Mucosa of descending colon (tissue), 3 donors: ENCODE data around the gene THEM5. TPM values are rescaled to one million over a fixed set of nuclear protein-coding genes. Genes with fewer than 3 reads are reported as not detected.

Experiments
- ATAC-seq: fragments of 200-7000 bp; cut with Tn5 transposase; one replicate; pipeline ENCODE4 v1.9.1; 2020; ENCODE audit warnings: mild to moderate bottlenecking, moderate library complexity
- DNase-seq, 3 donors: peaks; one replicate each; pipeline ENCODE4 v3.0.0-alpha.2; 2020
- H3K36me3 ChIP-seq: fragments of 200-600 bp; one replicate; pipeline ENCODE4 v1.8.0; 2021; ENCODE audit warnings: low read depth, mild to moderate bottlenecking
- H3K4me1 ChIP-seq: fragments of 200-600 bp; one replicate; pipeline ENCODE4 v1.8.0; 2021; ENCODE audit warnings: low read depth, mild to moderate bottlenecking
- H3K4me3 ChIP-seq: fragments of 200-600 bp; one replicate; pipeline ENCODE4 v1.8.0; 2021; ENCODE audit warnings: mild to moderate bottlenecking
- H3K9me3 ChIP-seq: fragments of 200-600 bp; one replicate; pipeline ENCODE4 v1.8.0; 2021; ENCODE audit warnings: mild to moderate bottlenecking
- intact Hi-C, 2 donors: fragments of 100-400 bp; cut with DNase I in 1 of 2; cut with micrococcal nuclease in 1 of 2; formaldehyde crosslinking; loops; one replicate each; pipeline versions ENCODE4 v1.11.0 to v1.11.1; 2022; cut with DNase I, micrococcal nuclease
- total RNA-seq, 3 donors: library from RNA; stranded (reverse); fragmentation: NEBNext Ultra II Directional in 2 of 3; extraction: Animal tissue kit (Norgen Biotek cat#: 25700) in 2 of 3; gene quantifications; one replicate each; pipeline versions ENCODE4 v1.2.1 to v1.2.4, GENCODE V29; 2021 to 2023
- TF ChIP-seq, protein P1 (sequence below): fragments of 200-600 bp; IDR thresholded peaks from one replicate; pipeline ENCODE4 v1.8.0; 2022; ENCODE audit warnings: antibody characterized with exemption, mild to moderate bottlenecking
- donor health status: DM: no; HTN: no; CAD: no; lungs with moderate emphysema.
- donor health status: DM: no; HTN: no; CAD: no.
- donor health status: DM: no; HTN: yes; CAD: no.

The THEM5 gene
- total RNA-seq, 3 donors from 2014 or later, result not detected

DNA sequence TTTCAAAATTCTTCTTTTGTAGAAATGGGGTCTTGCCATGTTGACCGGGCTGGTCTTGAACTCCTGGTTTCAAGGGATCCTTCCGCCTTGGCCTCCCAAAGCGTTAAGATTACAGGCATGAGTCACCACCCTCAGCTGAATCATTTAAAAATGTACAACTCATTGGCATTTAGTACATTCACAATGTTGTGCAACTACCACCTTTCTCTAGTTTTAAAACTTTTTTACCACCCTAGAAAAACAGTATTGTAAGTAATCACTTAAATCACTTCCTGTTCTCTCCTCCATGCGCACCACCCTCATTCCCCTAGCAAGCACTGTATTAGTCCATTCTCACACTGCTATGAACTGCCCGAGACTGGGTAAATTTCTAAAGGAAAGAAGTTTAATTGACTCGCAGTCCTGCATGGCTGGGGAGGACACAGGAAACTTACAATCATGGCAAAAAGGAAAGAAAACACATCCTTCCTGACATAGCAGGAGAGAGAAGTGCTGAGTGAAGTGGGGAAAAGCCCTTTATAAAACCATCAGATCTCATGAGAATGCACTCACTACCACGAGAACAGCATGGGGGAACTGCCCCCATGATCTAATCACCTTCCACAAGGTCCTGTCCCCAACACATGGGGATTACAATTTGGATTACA is 14.4 kb upstream of the THEM5 start:
- ATAC-seq (peak; percentile 84), DNase-seq (no peak)
- H3K4me1 ChIP-seq, result peaks cover 9% of the 10 kb centered on the region
- TF ChIP-seq, protein P1, sequence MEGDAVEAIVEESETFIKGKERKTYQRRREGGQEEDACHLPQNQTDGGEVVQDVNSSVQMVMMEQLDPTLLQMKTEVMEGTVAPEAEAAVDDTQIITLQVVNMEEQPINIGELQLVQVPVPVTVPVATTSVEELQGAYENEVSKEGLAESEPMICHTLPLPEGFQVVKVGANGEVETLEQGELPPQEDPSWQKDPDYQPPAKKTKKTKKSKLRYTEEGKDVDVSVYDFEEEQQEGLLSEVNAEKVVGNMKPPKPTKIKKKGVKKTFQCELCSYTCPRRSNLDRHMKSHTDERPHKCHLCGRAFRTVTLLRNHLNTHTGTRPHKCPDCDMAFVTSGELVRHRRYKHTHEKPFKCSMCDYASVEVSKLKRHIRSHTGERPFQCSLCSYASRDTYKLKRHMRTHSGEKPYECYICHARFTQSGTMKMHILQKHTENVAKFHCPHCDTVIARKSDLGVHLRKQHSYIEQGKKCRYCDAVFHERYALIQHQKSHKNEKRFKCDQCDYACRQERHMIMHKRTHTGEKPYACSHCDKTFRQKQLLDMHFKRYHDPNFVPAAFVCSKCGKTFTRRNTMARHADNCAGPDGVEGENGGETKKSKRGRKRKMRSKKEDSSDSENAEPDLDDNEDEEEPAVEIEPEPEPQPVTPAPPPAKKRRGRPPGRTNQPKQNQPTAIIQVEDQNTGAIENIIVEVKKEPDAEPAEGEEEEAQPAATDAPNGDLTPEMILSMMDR, result no peak
- no peaks in the 10 kb centered on the region for H3K36me3 ChIP-seq
- no peaks in the 10 kb centered on the region for H3K9me3 ChIP-seq
- intact Hi-C loops, result no loop called here
- H3K4me3 ChIP-seq, result no peak overlapping the region

DNA sequence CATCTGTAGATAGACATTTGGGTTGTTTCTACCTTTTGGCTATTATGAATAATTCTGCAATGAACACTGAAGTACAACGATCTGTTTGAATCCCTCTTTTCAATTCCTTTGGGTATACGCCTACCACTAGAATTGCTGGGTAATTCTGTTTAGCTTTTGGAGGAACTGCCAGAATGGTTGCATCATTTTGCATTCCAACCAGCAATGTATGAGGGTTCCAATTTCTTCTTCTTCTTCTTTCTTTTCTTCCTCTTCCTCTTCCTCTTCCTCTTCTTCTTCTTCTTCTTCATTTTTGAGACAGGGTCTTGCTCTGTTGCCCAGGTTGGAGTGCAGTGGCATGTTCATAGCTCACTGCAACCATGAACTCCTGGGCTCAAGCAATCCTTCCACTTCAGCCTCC is 13.8 kb upstream of the THEM5 start:
- peaks cover 9% of the 10 kb centered on the region for H3K4me1 ChIP-seq
- intact Hi-C loops, result no loop called here
- H3K36me3 ChIP-seq, result no peaks in the 10 kb centered on the region
- DNase-seq (no peak), ATAC-seq (no peak)
- TF ChIP-seq, protein P1, result no peak
- no peaks in the 10 kb centered on the region for H3K9me3 ChIP-seq
- no peak overlapping the region for H3K4me3 ChIP-seq

DNA sequence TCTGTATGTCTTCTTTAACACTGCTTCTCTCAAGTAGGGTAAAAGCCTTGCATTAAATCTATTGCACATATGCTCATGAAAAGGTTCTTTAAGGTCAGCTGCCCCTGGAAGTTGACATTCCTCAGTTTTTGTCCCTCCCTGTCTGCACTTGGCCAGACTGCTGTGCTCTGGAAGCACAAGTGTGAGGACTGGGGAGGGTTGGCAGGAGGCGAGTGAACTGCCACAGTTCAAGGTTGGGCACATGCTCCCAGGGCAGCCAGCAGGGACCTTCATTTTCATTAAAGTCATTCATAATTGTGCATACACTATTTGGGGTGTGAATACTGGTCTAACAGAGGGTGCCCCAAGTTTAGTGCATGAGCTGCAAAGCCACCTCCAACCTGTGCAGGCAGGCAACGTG is 10.9 kb upstream of the THEM5 start:
- Histone ChIP-seq H3K4me3 (no peak overlapping the region), H3K36me3 (no peaks in the 10 kb centered on the region), H3K4me1 (peaks cover 9% of the 10 kb centered on the region), H3K9me3 (no peaks in the 10 kb centered on the region)
- TF ChIP-seq, protein P1, result no peak
- intact Hi-C loops, result no loop called here
- DNase-seq (no peak), ATAC-seq (no peak)

DNA sequence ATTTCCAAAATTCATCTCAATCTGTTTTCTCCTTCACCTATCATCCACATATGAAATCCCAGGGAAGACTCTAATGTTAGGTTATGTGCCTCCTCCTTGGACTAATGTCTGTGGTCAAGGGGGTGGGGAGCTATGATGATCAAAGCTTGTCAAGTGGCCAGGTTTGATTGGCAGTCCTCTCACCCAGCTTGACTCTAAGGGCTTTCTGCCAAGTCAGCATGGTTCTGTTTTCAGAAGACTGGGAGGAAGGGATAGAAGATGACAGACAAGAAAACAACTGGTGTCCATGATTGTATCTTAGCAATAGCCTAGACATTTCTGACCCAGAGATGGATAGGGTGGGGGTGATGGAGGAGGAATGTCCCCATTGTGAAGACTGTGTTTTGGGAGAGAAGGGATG is 9.1 kb upstream of the THEM5 start:
- no peak overlapping the region for H3K4me3 ChIP-seq
- ATAC-seq (no peak), DNase-seq (no peak)
- no peaks in the 10 kb centered on the region for H3K9me3 ChIP-seq
- no peaks in the 10 kb centered on the region for H3K36me3 ChIP-seq
- peaks cover under 1% of the 10 kb centered on the region for H3K4me1 ChIP-seq
- TF ChIP-seq, protein P1, result no peak
- intact Hi-C loops, result no loop called here

DNA sequence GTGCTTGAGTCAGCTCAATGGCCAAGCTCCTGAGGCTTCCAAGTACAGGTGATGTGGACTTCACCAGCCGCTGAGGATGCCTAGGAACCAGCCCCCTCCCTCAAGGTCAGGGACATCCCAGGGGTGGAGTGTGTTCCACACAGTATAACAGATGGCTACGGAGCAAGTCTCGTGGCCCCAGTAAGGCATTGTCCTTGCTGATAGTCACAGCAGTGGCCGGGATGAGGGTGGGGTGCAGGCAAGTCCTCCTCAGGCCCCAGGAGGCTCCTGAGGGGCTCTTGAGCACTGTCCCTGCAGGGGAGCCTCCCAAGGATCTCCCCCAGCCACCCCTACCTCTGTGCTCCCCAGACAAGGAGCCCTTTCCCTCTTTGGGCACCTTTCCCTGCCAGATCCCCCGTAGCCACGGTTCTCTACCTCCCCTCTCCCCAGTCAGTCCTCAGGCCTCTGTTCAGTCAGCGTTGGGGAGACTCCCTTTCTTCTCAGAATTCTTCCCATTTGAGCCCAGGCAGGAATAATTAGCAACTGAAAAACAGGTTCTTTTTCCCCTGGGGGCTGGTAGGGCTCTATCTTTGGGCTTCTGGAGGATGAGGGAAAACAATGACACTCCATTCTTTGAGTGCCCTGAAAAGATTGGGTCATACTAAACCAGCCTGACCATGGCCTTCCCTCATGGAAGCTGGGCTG is 7.1 kb upstream of the THEM5 start:
- ATAC-seq, result no peak
- no peak for DNase-seq
- H3K4me1 ChIP-seq, result no peaks in the 10 kb centered on the region

More for the DNA sequence above, 7.1 kb upstream of the THEM5 start:
- Histone ChIP-seq H3K36me3 (no peaks in the 10 kb centered on the region), H3K9me3 (no peaks in the 10 kb centered on the region), H3K4me3 (no peak overlapping the region)
- intact Hi-C loops, result no loop called here
- TF ChIP-seq, protein P1, result no peak
